ENCODE data around the gene MSRB3. TPM values are rescaled to one million over a fixed set of nuclear protein-coding genes. Genes with fewer than 3 reads are reported as not detected.

Gene MSRB3
- total and polyA plus RNA-seq, 2 of the 8 experiments (the other 6 are each of a cell fraction or from before 2014, with no cell fraction given): 0.32 to 1.2 TPM

GRCh38 chr12:65449400-65449799 lies 170.9 kb downstream of the MSRB3 start (continued):
- TF ChIP-seq CHD7 (IDR thresholded peaks at IDR 0.05; ENCODE audit: insufficient replicate concordance, low read length) (no peak), USF2 (IDR thresholded peaks at IDR 0.05; ENCODE audit: low read length) (no peak)
